HEK293 (cell line): ENCODE measurements around the gene CHEK1.
A peak's percentile ranks its signal among the peaks of the same experiment; 100 is the strongest.
"Not testable (repeated sequence)": the region's sequence is repeated elsewhere in the genome, so short reads cannot be mapped to it uniquely, and the experiment has no call there.

ENCODE experiments used
- CTCF ChIA-PET: fragments of 350-600 bp; formaldehyde crosslinking; extraction: SDS; loops from one replicate; lab custom pipeline; 2021; ENCODE audit warnings: antibody characterized with exemption; lab: Yijun Ruan, JAX
- POLR2A ChIA-PET: fragments of 300-600 bp; formaldehyde crosslinking; extraction: SDS; loops from one replicate; lab custom pipeline; 2020; ENCODE audit warnings: antibody characterized with exemption, inconsistent platforms; lab: Yijun Ruan, JAX
- H3K27ac ChIP-seq: fragments of 200-500 bp; sonication (Bioruptor generic); 2 replicates; pipeline ENCODE4 v1.5.1; 2014; ENCODE audit warnings: low read depth, low read length, control low read depth, inconsistent platforms; ENCODE audit errors: extremely low read depth
- H3K36me3 ChIP-seq, 2 experiments: fragments of 200-500 bp in 1 of 2; sonication (Bioruptor generic) in 1 of 2; 1 replicate in 1 of 2; 2 replicates in 1 of 2; pipeline ENCODE4 v1.5.1; 2014 to 2017; ENCODE audit warnings: inconsistent platforms in 2 of 2, low read length in 2 of 2; ENCODE audit not compliant: control insufficient read depth in 2 of 2, insufficient read depth in 1 of 2
- H3K4me1 ChIP-seq: fragments of 200-500 bp; sonication (Bioruptor generic); 2 replicates; pipeline ENCODE4 v1.5.1; 2014; ENCODE audit warnings: mild to moderate bottlenecking, low read length, inconsistent platforms; ENCODE audit not compliant: control insufficient read depth, insufficient read depth
- H3K4me3 ChIP-seq: 2 replicates; pipeline ENCODE4 v1.5.1; 2011; ENCODE audit warnings: low read depth, mild to moderate bottlenecking, control low read depth, low read length, moderate library complexity
- H3K9me3 ChIP-seq: fragments of 200-500 bp; sonication (Bioruptor generic); 2 replicates; pipeline ENCODE4 v1.5.1; 2014; ENCODE audit warnings: low read depth, low read length, inconsistent platforms; ENCODE audit not compliant: control insufficient read depth, insufficient read depth
- BCL11B ChIP-seq: fragments of 450-650 bp; formaldehyde crosslinking; IDR thresholded peaks from 2 replicates; pipeline ENCODE4 v1.5.1; 2016; ENCODE audit warnings: low read depth, missing biosample characterization, missing genetic modification characterization
- RBAK ChIP-seq: fragments of 450-650 bp; formaldehyde crosslinking; IDR thresholded peaks from 2 replicates; pipeline ENCODE4 v1.5.1; 2016; ENCODE audit warnings: missing biosample characterization, missing genetic modification characterization
- TRIM28 ChIP-seq: IDR thresholded peaks from 2 replicates; pipeline ENCODE4 v1.6.1; 2011; ENCODE audit warnings: low read length, control low read depth, borderline replicate concordance
- ZBTB49 ChIP-seq: fragments of 450-650 bp; formaldehyde crosslinking; IDR thresholded peaks from 2 replicates; pipeline ENCODE4 v1.5.1; 2016; ENCODE audit warnings: missing biosample characterization, missing genetic modification characterization, low read depth
- ZIC2 ChIP-seq: fragments of 450-650 bp; formaldehyde crosslinking; IDR thresholded peaks from 2 replicates; pipeline ENCODE4 v1.5.1; 2016; ENCODE audit warnings: missing biosample characterization, missing genetic modification characterization
- ZNF169 ChIP-seq: fragments of 450-650 bp; formaldehyde crosslinking; IDR thresholded peaks from 2 replicates; pipeline ENCODE4 v1.5.1; 2016; ENCODE audit warnings: missing biosample characterization, missing genetic modification characterization
- ZNF174 ChIP-seq: fragments of 450-650 bp; formaldehyde crosslinking; IDR thresholded peaks from 2 replicates; pipeline ENCODE4 v1.5.0; 2017; ENCODE audit warnings: missing biosample characterization, mild to moderate bottlenecking, missing genetic modification characterization
- ZNF214 ChIP-seq: fragments of 450-650 bp; formaldehyde crosslinking; IDR thresholded peaks from 2 replicates; pipeline ENCODE4 v1.5.1; 2017; ENCODE audit warnings: missing biosample characterization, mild to moderate bottlenecking, missing genetic modification characterization, borderline replicate concordance
- ZNF335 ChIP-seq: fragments of 450-650 bp; formaldehyde crosslinking; conservative IDR thresholded peaks from 2 replicates; pipeline ENCODE4 v1.5.1; 2016; ENCODE audit warnings: missing biosample characterization, missing genetic modification characterization
- ZNF426 ChIP-seq: fragments of 450-650 bp; formaldehyde crosslinking; IDR thresholded peaks from 2 replicates; pipeline ENCODE4 v1.5.1; 2017; ENCODE audit warnings: missing biosample characterization, missing genetic modification characterization, mild to moderate bottlenecking, inconsistent platforms, moderate library complexity
- ZNF521 ChIP-seq: fragments of 450-650 bp; formaldehyde crosslinking; IDR thresholded peaks from 2 replicates; pipeline ENCODE4 v1.5.1; 2017; ENCODE audit warnings: missing biosample characterization, mild to moderate bottlenecking, missing genetic modification characterization
- ZNF623 ChIP-seq: fragments of 450-650 bp; formaldehyde crosslinking; IDR thresholded peaks from 2 replicates; pipeline ENCODE4 v1.5.1; 2016; ENCODE audit warnings: missing biosample characterization, missing genetic modification characterization
- ZNF670 ChIP-seq: fragments of 450-650 bp; formaldehyde crosslinking; IDR thresholded peaks from 2 replicates; pipeline ENCODE4 v1.5.1; 2016; ENCODE audit warnings: missing biosample characterization, missing genetic modification characterization, low read depth
- TF ChIP-seq, protein P1 (sequence below): fragments of 450-650 bp; formaldehyde crosslinking; IDR thresholded peaks from 2 replicates; pipeline ENCODE4 v1.5.1; 2016; ENCODE audit warnings: missing biosample characterization, missing genetic modification characterization, borderline replicate concordance
- TF ChIP-seq, protein P2 (sequence below): fragments of 450-650 bp; formaldehyde crosslinking; IDR thresholded peaks from 2 replicates; pipeline ENCODE4 v1.5.1; 2016; ENCODE audit warnings: missing biosample characterization, missing genetic modification characterization

The CHEK1 gene

DNA sequence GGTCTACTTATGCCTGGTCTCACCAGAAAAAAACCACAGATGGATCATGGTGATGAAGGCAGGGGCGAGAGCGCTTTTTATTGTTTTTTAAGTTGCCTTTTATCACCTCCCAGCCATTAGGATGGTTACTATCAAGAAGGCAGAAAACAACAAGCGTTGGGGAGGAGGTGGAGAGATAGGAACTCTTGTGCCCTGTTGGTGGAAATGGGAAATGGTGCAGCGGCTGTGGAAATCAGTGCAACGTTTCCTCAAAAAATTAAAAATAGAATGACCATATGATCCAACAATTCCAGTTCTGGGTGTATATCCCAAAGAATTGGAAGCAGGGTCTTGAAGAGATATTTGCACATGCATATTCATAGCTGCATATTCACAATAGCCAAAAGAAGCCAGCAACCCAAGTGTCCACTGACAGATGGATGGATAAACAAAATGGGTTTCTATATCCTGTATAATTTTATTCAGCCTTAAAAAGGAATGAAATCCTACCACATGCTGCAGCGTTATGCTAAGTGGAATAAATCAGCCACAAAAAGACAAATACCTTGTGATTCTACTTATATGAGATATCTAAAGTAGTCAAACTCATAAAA, 76.2 kb downstream of the CHEK1 start (continued):
- TF ChIP-seq ZNF335 (no peak), ZNF623 (tag by site-specific recombination) (no peak), BCL11B (tag by site-specific recombination) (no peak), ZNF214 (tag by site-specific recombination) (no peak), TRIM28 (no peak), ZNF426 (no peak), RBAK (no peak)
- TF ChIP-seq, protein P1, sequence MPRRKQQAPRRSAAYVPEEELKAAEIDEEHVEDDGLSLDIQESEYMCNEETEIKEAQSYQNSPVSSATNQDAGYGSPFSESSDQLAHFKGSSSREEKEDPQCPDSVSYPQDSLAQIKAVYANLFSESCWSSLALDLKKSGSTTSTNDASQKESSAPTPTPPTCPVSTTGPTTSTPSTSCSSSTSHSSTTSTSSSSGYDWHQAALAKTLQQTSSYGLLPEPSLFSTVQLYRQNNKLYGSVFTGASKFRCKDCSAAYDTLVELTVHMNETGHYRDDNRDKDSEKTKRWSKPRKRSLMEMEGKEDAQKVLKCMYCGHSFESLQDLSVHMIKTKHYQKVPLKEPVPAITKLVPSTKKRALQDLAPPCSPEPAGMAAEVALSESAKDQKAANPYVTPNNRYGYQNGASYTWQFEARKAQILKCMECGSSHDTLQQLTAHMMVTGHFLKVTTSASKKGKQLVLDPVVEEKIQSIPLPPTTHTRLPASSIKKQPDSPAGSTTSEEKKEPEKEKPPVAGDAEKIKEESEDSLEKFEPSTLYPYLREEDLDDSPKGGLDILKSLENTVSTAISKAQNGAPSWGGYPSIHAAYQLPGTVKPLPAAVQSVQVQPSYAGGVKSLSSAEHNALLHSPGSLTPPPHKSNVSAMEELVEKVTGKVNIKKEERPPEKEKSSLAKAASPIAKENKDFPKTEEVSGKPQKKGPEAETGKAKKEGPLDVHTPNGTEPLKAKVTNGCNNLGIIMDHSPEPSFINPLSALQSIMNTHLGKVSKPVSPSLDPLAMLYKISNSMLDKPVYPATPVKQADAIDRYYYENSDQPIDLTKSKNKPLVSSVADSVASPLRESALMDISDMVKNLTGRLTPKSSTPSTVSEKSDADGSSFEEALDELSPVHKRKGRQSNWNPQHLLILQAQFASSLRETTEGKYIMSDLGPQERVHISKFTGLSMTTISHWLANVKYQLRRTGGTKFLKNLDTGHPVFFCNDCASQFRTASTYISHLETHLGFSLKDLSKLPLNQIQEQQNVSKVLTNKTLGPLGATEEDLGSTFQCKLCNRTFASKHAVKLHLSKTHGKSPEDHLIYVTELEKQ (tag by site-specific recombination), result no peak
- TF ChIP-seq, protein P2, sequence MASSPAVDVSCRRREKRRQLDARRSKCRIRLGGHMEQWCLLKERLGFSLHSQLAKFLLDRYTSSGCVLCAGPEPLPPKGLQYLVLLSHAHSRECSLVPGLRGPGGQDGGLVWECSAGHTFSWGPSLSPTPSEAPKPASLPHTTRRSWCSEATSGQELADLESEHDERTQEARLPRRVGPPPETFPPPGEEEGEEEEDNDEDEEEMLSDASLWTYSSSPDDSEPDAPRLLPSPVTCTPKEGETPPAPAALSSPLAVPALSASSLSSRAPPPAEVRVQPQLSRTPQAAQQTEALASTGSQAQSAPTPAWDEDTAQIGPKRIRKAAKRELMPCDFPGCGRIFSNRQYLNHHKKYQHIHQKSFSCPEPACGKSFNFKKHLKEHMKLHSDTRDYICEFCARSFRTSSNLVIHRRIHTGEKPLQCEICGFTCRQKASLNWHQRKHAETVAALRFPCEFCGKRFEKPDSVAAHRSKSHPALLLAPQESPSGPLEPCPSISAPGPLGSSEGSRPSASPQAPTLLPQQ (tag by site-specific recombination), result no peak
- TF ChIP-seq, all 188 proteins: peak for 0

GRCh38 chr11:125701858-125702621, 77.1 kb downstream of the CHEK1 start:
- no peak overlapping the region for H3K4me3 ChIP-seq

GRCh38 chr11:125704686-125705085, 79.7 kb downstream of the CHEK1 start:
- POLR2A ChIA-PET, H3K27ac ChIP-seq, CTCF ChIA-PET: not testable (repeated sequence)

More at GRCh38 chr11:125701858-125702621, 77.1 kb downstream of the CHEK1 start:
- Histone ChIP-seq H3K4me1 (no peaks in the 10 kb centered on the region), H3K27ac (no peak overlapping the region), H3K9me3 (no peaks in the 10 kb centered on the region), H3K36me3 (no peaks in the 10 kb centered on the region)
- ChIA-PET POLR2A (no interaction called here), CTCF (no interaction called here)
- TF ChIP-seq ZBTB49 (tag by site-specific recombination), result no peak
- no peak for TF ChIP-seq ZNF670 (tag by site-specific recombination)
- peak; percentile 85 for TF ChIP-seq ZIC2
- TF ChIP-seq ZNF169 (tag by site-specific recombination), result no peak
- no peak for TF ChIP-seq ZNF174 (tag by site-specific recombination)
- no peak for TF ChIP-seq ZNF521 (tag by site-specific recombination)

More at GRCh38 chr11:125704686-125705085, 79.7 kb downstream of the CHEK1 start:
- H3K4me3 ChIP-seq, H3K4me1 ChIP-seq, H3K36me3 ChIP-seq, H3K9me3 ChIP-seq: not testable (repeated sequence)
